Suppressor macrophage treated with lipopolysaccharide for 4 hours (primary cell): Measurements from ENCODE around the gene CENPN.
A peak's percentile ranks its signal among the peaks of the same experiment; 100 is the strongest.

Experiments used
- DNase-seq: peaks from one replicate; pipeline ENCODE4 v3.0.0-alpha.2; 2020

CENPN gene

GRCh38 chr16:81035975-81036750 lies 29.1 kb downstream of the CENPN start:
- DNase-seq: peak; percentile 13

GRCh38 chr16:81036751-81037350 lies 29.8 kb downstream of the CENPN start:
- peak; percentile 56 for DNase-seq

- no peak for DNase-seq
These were observed 33.1 kb downstream of the CENPN start for GRCh38 chr16:81040131-81040530.

GRCh38 chr16:81040842-81041241 lies 33.8 kb downstream of the CENPN start:
- no peak for DNase-seq

- no peak for DNase-seq
These were observed 34.7 kb downstream of the CENPN start for GRCh38 chr16:81041696-81042095.

GRCh38 chr16:81042821-81043220 lies 35.8 kb downstream of the CENPN start:
- DNase-seq: no peak

GRCh38 chr16:81053761-81054160 lies 46.7 kb downstream of the CENPN start:
- DNase-seq: no peak

- DNase-seq: no peak
These were observed 53.7 kb downstream of the CENPN start for GRCh38 chr16:81060576-81061306.

GRCh38 chr16:81061307-81061640 lies 54.3 kb downstream of the CENPN start:
- no peak for DNase-seq

GRCh38 chr16:81061871-81062608 lies 55.0 kb downstream of the CENPN start:
- no peak for DNase-seq

GRCh38 chr16:81066681-81067080 lies 59.7 kb downstream of the CENPN start:
- DNase-seq: no peak

- no peak for DNase-seq
These were observed 60.2 kb downstream of the CENPN start for GRCh38 chr16:81067166-81067565.

- no peak for DNase-seq
These were observed 62.0 kb downstream of the CENPN start for GRCh38 chr16:81069063-81069462.

GRCh38 chr16:81070979-81071378 lies 64.0 kb downstream of the CENPN start:
- DNase-seq: no peak

- DNase-seq: peak; percentile 77
These were observed 64.8 kb downstream of the CENPN start for GRCh38 chr16:81071805-81072204.

GRCh38 chr16:81073560-81074330 lies 66.7 kb downstream of the CENPN start:
- DNase-seq: no peak

GRCh38 chr16:81076566-81077075 lies 69.6 kb downstream of the CENPN start:
- DNase-seq: peak; percentile 90

- DNase-seq: peak; percentile 97
These were observed 70.3 kb downstream of the CENPN start, which contains the start of gene C16orf46 for GRCh38 chr16:81077076-81077940. C16orf46 (minus strand) TSS chr16:81077238; CDS start chr16:81063955, 13,283 bp downstream.

GRCh38 chr16:81080233-81080632 lies 73.2 kb downstream of the CENPN start:
- DNase-seq: no peak

GRCh38 chr16:81081014-81081413 lies 74.0 kb downstream of the CENPN start:
- DNase-seq: no peak
